ENCODE results near the gene UQCRC2. TPM values are rescaled to one million over a fixed set of nuclear protein-coding genes. Genes with fewer than 3 reads are reported as not detected.

Gene UQCRC2
- polyA plus RNA-seq, 1 of the 3 experiments (the other 2 are of a cell fraction), result 155 TPM

DNA sequence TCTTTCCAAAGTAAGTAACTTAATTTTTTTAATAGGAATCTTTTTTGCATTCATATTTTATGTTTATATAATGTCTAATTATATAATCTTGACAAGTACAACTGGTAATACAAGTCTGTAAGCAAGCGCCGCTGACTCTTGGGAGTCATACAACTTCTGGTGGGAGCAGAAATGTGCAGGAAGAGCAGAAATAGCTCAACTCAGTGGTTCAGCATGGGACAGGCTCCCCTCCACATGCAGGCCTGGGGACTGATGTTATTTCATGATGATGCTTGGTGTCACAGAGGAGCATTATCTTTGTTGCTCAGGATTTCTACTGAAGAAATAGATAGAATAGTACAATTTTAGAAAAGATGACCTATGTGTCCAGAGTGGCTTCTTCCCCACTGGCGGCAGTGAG is 10.7 kb downstream of the UQCRC2 start:
- Histone ChIP-seq H2AFZ (ENCODE audit: low read depth) (no peak overlapping the region), H3K79me2 (ENCODE audit: insufficient read depth) (no peaks in the 10 kb centered on the region; the same call in 1 of the 2 replicates), H3K9ac (no peak overlapping the region), H3K4me3 (ENCODE audit: low read depth in 2 of 2, low read length in 1 of 2) (no peak overlapping the region), H3K4me1 (ENCODE audit: control insufficient read depth in 1 of 2, insufficient read depth in 2 of 2, low read depth in 1 of 2, low read length in 1 of 2) (no peaks in the 10 kb centered on the region), H3K9me3 (no peaks in the 10 kb centered on the region), H3K4me2 (no peak overlapping the region), H3K36me3 (replicated peaks in 1 of 2; ENCODE audit: control insufficient read depth in 1 of 2, insufficient read depth in 2 of 2, low read length in 1 of 2) (peaks cover 89 to 93% of the 10 kb centered on the region in 2 experiments), H3F3A (replicated peaks; ENCODE audit: insufficient read depth) (no peaks in the 10 kb centered on the region), H4K20me1 (ENCODE audit: insufficient read depth) (no peaks in the 10 kb centered on the region), H3K27ac (ENCODE audit: low read depth in 2 of 2, low read length in 1 of 2) (no peak overlapping the region), H3K9me2 (no peaks in the 10 kb centered on the region), H3K27me3 (ENCODE audit: insufficient read depth) (no peaks in the 10 kb centered on the region)
- no peak for DNase-seq
- 96% methylated on average over 3 of the region's 3 CpGs for WGBS (ENCODE audit: low lambda C conversion rate)
- POLR2A ChIA-PET, result no interaction called here
- TF ChIP-seq GATA2 (CRISPR knock-in tag; IDR thresholded peaks at IDR 0.05), result no peak
- TF ChIP-seq NFIC (IDR thresholded peaks at IDR 0.05; ENCODE audit: borderline replicate concordance), result no peak
- no peak for TF ChIP-seq RCOR1 (IDR thresholded peaks at IDR 0.05; ENCODE audit: low read length)
- TF ChIP-seq, protein P1, sequence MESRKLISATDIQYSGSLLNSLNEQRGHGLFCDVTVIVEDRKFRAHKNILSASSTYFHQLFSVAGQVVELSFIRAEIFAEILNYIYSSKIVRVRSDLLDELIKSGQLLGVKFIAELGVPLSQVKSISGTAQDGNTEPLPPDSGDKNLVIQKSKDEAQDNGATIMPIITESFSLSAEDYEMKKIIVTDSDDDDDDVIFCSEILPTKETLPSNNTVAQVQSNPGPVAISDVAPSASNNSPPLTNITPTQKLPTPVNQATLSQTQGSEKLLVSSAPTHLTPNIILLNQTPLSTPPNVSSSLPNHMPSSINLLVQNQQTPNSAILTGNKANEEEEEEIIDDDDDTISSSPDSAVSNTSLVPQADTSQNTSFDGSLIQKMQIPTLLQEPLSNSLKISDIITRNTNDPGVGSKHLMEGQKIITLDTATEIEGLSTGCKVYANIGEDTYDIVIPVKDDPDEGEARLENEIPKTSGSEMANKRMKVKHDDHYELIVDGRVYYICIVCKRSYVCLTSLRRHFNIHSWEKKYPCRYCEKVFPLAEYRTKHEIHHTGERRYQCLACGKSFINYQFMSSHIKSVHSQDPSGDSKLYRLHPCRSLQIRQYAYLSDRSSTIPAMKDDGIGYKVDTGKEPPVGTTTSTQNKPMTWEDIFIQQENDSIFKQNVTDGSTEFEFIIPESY (IDR thresholded peaks at IDR 0.05; ENCODE audit: borderline replicate concordance, low read depth), result no peak
- no peak for TF ChIP-seq CHD2 (IDR thresholded peaks at IDR 0.05; ENCODE audit: low read length, partially characterized antibody)
- CTCF ChIA-PET, result interaction anchor here (0.7 kb wide), 1 partner anchor 114 kb away, joined by 4 read pairs; no protein-coding TSS in a partner anchor

DNA sequence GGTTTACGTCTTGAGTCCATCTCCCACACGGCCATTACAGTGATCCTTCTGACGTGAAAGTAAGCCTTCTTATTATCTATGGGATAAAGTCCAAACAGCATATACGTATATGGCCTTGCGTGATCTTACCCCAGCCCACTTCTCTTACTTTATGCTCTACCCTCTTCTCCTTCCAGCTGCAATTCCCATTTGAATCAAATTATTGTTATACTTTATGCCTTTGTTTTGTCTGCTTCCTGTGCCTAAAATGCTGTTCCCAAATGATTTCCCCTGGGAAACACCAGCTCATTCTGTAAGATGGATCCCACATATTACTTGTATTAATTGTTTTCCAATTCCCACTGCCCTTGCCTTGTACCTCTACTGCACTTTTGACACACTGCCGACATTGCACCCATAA is 11.2 kb downstream of the UQCRC2 start:
- Histone ChIP-seq H4K20me1 (ENCODE audit: insufficient read depth) (no peaks in the 10 kb centered on the region), H3K27me3 (ENCODE audit: insufficient read depth) (no peaks in the 10 kb centered on the region), H3K27ac (ENCODE audit: low read depth in 2 of 2, low read length in 1 of 2) (no peak overlapping the region), H3K9me3 (no peaks in the 10 kb centered on the region), H3K4me1 (ENCODE audit: control insufficient read depth in 1 of 2, insufficient read depth in 2 of 2, low read depth in 1 of 2, low read length in 1 of 2) (no peaks in the 10 kb centered on the region), H3F3A (replicated peaks; ENCODE audit: insufficient read depth) (no peaks in the 10 kb centered on the region), H3K9me2 (no peaks in the 10 kb centered on the region), H3K4me3 (ENCODE audit: low read depth in 2 of 2, low read length in 1 of 2) (no peak overlapping the region), H3K36me3 (replicated peaks in 1 of 2; ENCODE audit: control insufficient read depth in 1 of 2, insufficient read depth in 2 of 2, low read length in 1 of 2) (peaks cover 87 to 89% of the 10 kb centered on the region in 2 experiments), H3K4me2 (no peak overlapping the region), H3K9ac (no peak overlapping the region), H3K79me2 (ENCODE audit: insufficient read depth) (no peaks in the 10 kb centered on the region; the same call in 1 of the 2 replicates), H2AFZ (ENCODE audit: low read depth) (no peak overlapping the region)
- 95% methylated on average over 6 of the region's 6 CpGs for WGBS (ENCODE audit: low lambda C conversion rate)
- CTCF ChIA-PET, result interaction anchor here (0.7 to 1.1 kb wide), 2 partner anchors 20 to 113 kb away, joined by 3 to 4 read pairs; no protein-coding TSS in a partner anchor
- no peak for DNase-seq
- POLR2A ChIA-PET, result no interaction called here
- TF ChIP-seq TCF12 (IDR thresholded peaks at IDR 0.05) (no peak), NFIC (IDR thresholded peaks at IDR 0.05; ENCODE audit: borderline replicate concordance) (no peak), CHD2 (IDR thresholded peaks at IDR 0.05; ENCODE audit: low read length, partially characterized antibody) (no peak), RFX5 (IDR thresholded peaks at IDR 0.05; ENCODE audit: low read length) (no peak), GATA2 (CRISPR knock-in tag; IDR thresholded peaks at IDR 0.05) (no peak), POLR2AphosphoS5 (IDR thresholded peaks at IDR 0.05; ENCODE audit: low read depth, low read length) (no peak), FOXM1 (IDR thresholded peaks at IDR 0.05; ENCODE audit: low read depth) (no peak), JUND (IDR thresholded peaks at IDR 0.05) (no peak), FOXJ3 (CRISPR knock-in tag; IDR thresholded peaks at IDR 0.05) (no peak), YY1 (IDR thresholded peaks at IDR 0.05; ENCODE audit: low read depth) (no peak), GABPA (IDR thresholded peaks at IDR 0.05; ENCODE audit: low read depth) (no peak), MXI1 (IDR thresholded peaks at IDR 0.05; ENCODE audit: low read depth, low read length) (no peak), SMC3 (IDR thresholded peaks at IDR 0.05; ENCODE audit: low read depth, low read length) (no peak)
- TF ChIP-seq, protein P2, sequence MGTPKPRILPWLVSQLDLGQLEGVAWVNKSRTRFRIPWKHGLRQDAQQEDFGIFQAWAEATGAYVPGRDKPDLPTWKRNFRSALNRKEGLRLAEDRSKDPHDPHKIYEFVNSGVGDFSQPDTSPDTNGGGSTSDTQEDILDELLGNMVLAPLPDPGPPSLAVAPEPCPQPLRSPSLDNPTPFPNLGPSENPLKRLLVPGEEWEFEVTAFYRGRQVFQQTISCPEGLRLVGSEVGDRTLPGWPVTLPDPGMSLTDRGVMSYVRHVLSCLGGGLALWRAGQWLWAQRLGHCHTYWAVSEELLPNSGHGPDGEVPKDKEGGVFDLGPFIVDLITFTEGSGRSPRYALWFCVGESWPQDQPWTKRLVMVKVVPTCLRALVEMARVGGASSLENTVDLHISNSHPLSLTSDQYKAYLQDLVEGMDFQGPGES (IDR thresholded peaks at IDR 0.05; ENCODE audit: low read depth, low read length), result no peak
- TF ChIP-seq, protein P3, sequence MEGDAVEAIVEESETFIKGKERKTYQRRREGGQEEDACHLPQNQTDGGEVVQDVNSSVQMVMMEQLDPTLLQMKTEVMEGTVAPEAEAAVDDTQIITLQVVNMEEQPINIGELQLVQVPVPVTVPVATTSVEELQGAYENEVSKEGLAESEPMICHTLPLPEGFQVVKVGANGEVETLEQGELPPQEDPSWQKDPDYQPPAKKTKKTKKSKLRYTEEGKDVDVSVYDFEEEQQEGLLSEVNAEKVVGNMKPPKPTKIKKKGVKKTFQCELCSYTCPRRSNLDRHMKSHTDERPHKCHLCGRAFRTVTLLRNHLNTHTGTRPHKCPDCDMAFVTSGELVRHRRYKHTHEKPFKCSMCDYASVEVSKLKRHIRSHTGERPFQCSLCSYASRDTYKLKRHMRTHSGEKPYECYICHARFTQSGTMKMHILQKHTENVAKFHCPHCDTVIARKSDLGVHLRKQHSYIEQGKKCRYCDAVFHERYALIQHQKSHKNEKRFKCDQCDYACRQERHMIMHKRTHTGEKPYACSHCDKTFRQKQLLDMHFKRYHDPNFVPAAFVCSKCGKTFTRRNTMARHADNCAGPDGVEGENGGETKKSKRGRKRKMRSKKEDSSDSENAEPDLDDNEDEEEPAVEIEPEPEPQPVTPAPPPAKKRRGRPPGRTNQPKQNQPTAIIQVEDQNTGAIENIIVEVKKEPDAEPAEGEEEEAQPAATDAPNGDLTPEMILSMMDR (IDR thresholded peaks at IDR 0.05), result no peak
- TF ChIP-seq, protein P4, sequence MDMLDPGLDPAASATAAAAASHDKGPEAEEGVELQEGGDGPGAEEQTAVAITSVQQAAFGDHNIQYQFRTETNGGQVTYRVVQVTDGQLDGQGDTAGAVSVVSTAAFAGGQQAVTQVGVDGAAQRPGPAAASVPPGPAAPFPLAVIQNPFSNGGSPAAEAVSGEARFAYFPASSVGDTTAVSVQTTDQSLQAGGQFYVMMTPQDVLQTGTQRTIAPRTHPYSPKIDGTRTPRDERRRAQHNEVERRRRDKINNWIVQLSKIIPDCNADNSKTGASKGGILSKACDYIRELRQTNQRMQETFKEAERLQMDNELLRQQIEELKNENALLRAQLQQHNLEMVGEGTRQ (IDR thresholded peaks at IDR 0.05; ENCODE audit: borderline replicate concordance, low read depth, low read length), result no peak
- TF ChIP-seq, protein P5, sequence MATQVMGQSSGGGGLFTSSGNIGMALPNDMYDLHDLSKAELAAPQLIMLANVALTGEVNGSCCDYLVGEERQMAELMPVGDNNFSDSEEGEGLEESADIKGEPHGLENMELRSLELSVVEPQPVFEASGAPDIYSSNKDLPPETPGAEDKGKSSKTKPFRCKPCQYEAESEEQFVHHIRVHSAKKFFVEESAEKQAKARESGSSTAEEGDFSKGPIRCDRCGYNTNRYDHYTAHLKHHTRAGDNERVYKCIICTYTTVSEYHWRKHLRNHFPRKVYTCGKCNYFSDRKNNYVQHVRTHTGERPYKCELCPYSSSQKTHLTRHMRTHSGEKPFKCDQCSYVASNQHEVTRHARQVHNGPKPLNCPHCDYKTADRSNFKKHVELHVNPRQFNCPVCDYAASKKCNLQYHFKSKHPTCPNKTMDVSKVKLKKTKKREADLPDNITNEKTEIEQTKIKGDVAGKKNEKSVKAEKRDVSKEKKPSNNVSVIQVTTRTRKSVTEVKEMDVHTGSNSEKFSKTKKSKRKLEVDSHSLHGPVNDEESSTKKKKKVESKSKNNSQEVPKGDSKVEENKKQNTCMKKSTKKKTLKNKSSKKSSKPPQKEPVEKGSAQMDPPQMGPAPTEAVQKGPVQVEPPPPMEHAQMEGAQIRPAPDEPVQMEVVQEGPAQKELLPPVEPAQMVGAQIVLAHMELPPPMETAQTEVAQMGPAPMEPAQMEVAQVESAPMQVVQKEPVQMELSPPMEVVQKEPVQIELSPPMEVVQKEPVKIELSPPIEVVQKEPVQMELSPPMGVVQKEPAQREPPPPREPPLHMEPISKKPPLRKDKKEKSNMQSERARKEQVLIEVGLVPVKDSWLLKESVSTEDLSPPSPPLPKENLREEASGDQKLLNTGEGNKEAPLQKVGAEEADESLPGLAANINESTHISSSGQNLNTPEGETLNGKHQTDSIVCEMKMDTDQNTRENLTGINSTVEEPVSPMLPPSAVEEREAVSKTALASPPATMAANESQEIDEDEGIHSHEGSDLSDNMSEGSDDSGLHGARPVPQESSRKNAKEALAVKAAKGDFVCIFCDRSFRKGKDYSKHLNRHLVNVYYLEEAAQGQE (IDR thresholded peaks at IDR 0.05; ENCODE audit: low read depth, low read length), result no peak
